ENCODE measurements around the gene ZNF23.
A peak's percentile ranks its signal among the peaks of the same experiment; 100 is the strongest.
"Not testable (repeated sequence)": the region's sequence is repeated elsewhere in the genome, so short reads cannot be mapped to it uniquely, and the experiment has no call there.

The ZNF23 gene

GRCh38 chr16:71461686-71462648, at the start of gene ZNF23:
TSS of gene ZNF23 (minus strand) at chr16:71462247. CDS start at chr16:71456796, 5,451 bp downstream.
- DNase-seq (ENCODE audit: low read depth): peak; percentile 75
- TF ChIP-seq CTCF (conservative IDR thresholded peaks at IDR 0.05; ENCODE audit: low read length): peak; percentile 19
- peak within 1 kb of the TSS; percentile 99 for H3K4me3 ChIP-seq (ENCODE audit: low read length)

GRCh38 chr16:71507061-71507460, 45.0 kb upstream of the ZNF23 start:
- H3K4me3 ChIP-seq (ENCODE audit: low read length): no peak overlapping the region
- DNase-seq (ENCODE audit: low read depth): no peak
- no peak for TF ChIP-seq CTCF (conservative IDR thresholded peaks at IDR 0.05; ENCODE audit: low read length)

GRCh38 chr16:71504901-71505300, 42.9 kb upstream of the ZNF23 start:
- no peak overlapping the region for H3K4me3 ChIP-seq (ENCODE audit: low read length)
- DNase-seq (ENCODE audit: low read depth): no peak
- no peak for TF ChIP-seq CTCF (conservative IDR thresholded peaks at IDR 0.05; ENCODE audit: low read length)

- not testable (repeated sequence) for DNase-seq (ENCODE audit: low read depth); H3K4me3 ChIP-seq (ENCODE audit: low read length)
These were observed 42.0 kb upstream of the ZNF23 start for GRCh38 chr16:71504051-71504450.

GRCh38 chr16:71501547-71501946, 39.5 kb upstream of the ZNF23 start:
- no peak for DNase-seq (ENCODE audit: low read depth)
- TF ChIP-seq CTCF (conservative IDR thresholded peaks at IDR 0.05; ENCODE audit: low read length): no peak

GRCh38 chr16:71500964-71501363, 38.9 kb upstream of the ZNF23 start:
- no peak for TF ChIP-seq CTCF (conservative IDR thresholded peaks at IDR 0.05; ENCODE audit: low read length)
- H3K4me3 ChIP-seq (ENCODE audit: low read length): no peak overlapping the region
- no peak for DNase-seq (ENCODE audit: low read depth)

More at GRCh38 chr16:71501547-71501946, 39.5 kb upstream of the ZNF23 start:
- H3K4me3 ChIP-seq (ENCODE audit: low read length): no peak overlapping the region

GRCh38 chr16:71499775-71500364, 37.8 kb upstream of the ZNF23 start:
- DNase-seq (ENCODE audit: low read depth): peak; percentile 61

More at GRCh38 chr16:71499775-71500364, 37.8 kb upstream of the ZNF23 start:
- TF ChIP-seq CTCF (conservative IDR thresholded peaks at IDR 0.05; ENCODE audit: low read length): peak; percentile 80
- H3K4me3 ChIP-seq (ENCODE audit: low read length): no peak overlapping the region

Measured in AG10803 (cell line).